Erythroblast (primary cell): ENCODE data around the gene FOXA1.
"Not testable (repeated sequence)": the region's sequence is repeated elsewhere in the genome, so short reads cannot be mapped to it uniquely, and the experiment has no call there.

Source experiments
- DNase-seq, 2 experiments: peaks; one replicate each; lab custom pipeline; 2025; lab: John Stamatoyannopoulos, UW
- GATA1 ChIP-seq: IDR thresholded peaks from 2 replicates; pipeline ENCODE4 v1.6.1; 2011; ENCODE audit warnings: low read depth, mild to moderate bottlenecking, control low read depth, low read length, moderate library complexity
- POLR2A ChIP-seq: IDR thresholded peaks from 2 replicates; pipeline ENCODE4 v1.6.1; 2011; ENCODE audit warnings: mild to moderate bottlenecking, low read length

The FOXA1 gene

GRCh38 chr14:37579274-37579673 lies 15.8 kb downstream of the FOXA1 start:
- DNase-seq: no peak
- TF ChIP-seq GATA1 (no peak), POLR2A (no peak)

DNA sequence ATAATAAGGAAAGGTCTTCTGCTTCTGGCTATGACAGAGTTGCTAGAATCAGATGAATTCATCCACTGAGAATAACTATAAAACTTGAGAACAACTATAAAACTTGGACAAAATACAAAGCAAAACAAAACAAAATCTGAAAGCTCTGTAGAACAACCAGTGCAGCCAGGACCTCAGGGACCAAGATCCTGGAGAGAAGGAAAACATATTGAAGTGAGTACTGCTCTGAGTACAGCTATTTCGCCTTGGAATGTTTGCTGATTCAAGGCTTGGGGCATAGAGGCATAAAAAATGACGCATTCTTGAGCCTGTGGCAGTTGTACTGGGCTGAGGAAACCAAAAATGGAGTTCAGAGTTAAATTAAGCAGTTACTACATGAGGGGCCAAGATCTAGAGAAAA lies 21.7 kb downstream of the FOXA1 start:
- TF ChIP-seq POLR2A (no peak), GATA1 (no peak)
- DNase-seq: no peak

GRCh38 chr14:37571391-37571790 lies 23.7 kb downstream of the FOXA1 start:
- DNase-seq: no peak

GRCh38 chr14:37569729-37570128 lies 25.3 kb downstream of the FOXA1 start:
- no peak for DNase-seq
- TF ChIP-seq GATA1 (no peak), POLR2A (no peak)

More at GRCh38 chr14:37571391-37571790, 23.7 kb downstream of the FOXA1 start:
- TF ChIP-seq POLR2A (no peak), GATA1 (no peak)

GRCh38 chr14:37566811-37567371 lies 28.2 kb downstream of the FOXA1 start:
- no peak for DNase-seq
- TF ChIP-seq POLR2A: no peak
- TF ChIP-seq GATA1: no peak

DNA sequence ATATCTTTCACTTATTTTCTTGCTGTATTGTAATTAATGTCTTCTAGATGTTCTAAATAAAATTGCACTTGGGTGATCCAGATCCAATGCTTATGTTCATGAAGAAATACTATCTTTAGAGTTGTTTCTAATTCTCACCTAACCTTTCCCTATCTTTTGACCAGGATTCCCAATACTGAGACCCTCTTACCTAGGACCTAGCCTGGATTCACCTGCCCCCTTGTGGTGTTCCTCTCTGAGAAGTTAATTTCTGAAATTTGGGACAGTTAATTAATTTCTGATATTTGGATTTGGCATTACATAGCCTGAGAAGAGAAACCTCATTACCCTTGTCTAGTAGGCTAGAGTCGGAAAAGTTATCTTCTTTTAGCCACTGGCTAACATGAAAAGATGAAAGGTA lies 29.5 kb downstream of the FOXA1 start:
- DNase-seq: no peak

DNA sequence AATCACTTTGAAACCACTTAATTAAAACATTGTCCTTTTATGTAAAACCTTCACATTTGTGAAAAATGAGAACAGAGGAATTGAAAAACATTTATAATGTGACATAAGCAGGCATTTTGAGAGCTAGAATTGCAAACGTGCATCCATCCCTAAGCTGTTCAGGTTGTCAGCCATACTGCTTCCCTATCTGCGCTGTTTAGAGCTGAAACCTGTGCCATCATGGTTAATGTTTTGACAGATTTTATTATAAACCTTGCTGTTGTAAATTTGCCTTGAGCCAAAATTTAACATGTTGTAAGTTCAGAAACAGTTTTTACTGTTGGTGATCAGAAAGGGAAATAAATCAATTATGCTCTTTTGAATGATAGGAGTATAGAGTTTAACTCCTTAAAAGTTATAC lies 31.9 kb downstream of the FOXA1 start:
- TF ChIP-seq POLR2A (no peak), GATA1 (no peak)

More for the DNA sequence above, 29.5 kb downstream of the FOXA1 start:
- no peak for TF ChIP-seq GATA1
- no peak for TF ChIP-seq POLR2A

DNA sequence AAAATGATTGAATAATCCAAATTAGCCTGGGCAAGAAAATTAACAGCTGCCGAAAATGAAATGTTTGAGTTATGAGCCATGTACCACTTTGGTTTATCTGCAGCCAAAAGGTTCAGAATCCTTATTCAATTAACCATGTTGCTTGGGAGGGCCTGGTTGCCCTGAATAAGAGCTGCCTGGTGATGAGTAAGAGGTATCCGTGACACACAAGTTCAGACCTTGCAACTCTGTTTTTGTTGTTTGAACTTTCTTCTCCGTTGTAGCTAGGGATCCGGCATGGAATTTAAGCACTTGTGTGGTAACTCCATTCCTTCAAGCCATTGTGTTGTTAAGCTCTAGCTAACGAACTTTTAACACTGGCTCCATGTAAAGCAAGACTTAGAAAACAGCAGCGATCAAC lies 35.7 kb downstream of the FOXA1 start:
- no peak for DNase-seq
- TF ChIP-seq POLR2A (no peak), GATA1 (no peak)

More for the DNA sequence above, 31.9 kb downstream of the FOXA1 start:
- no peak for DNase-seq

DNA sequence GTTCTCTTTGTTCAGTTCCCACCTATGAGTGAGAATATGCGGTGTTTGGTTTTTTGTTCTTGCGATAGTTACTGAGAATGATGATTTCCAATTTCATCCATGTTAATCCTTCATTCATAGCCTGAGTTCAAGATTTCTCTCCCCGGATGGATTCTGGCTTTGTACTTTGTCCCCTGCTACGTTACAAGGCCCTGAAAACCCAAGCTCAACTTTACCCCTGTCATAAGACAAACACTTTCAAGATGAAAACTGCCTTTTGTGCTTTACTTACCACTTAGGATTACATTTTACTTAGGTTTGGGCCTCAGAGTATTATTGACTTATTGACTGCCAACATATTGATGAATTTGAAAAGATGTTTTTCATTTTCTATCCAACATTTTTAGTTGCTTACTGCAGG lies 36.3 kb downstream of the FOXA1 start:
- no peak for TF ChIP-seq POLR2A
- no peak for DNase-seq

DNA sequence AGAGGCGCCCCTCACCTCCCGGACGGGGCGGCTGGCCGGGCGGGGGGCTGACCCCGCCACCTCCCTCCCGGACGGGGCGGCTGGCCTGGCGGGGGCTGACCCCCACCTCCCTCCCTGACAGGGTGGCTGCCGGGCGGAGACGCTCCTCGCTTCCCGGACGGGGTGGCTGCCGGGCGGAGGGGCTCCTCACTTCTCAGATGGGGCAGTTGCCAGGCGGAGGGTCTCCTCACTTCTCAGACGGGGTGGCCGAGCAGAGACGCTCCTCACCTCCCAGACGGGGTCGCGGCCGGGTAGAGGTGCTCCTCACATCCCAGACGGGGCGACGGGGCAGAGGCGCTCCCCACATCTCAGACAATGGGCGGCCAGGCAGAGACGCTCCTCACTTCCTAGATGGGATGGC lies 39.5 kb downstream of the FOXA1 start:
- not testable (repeated sequence) for DNase-seq

DNA sequence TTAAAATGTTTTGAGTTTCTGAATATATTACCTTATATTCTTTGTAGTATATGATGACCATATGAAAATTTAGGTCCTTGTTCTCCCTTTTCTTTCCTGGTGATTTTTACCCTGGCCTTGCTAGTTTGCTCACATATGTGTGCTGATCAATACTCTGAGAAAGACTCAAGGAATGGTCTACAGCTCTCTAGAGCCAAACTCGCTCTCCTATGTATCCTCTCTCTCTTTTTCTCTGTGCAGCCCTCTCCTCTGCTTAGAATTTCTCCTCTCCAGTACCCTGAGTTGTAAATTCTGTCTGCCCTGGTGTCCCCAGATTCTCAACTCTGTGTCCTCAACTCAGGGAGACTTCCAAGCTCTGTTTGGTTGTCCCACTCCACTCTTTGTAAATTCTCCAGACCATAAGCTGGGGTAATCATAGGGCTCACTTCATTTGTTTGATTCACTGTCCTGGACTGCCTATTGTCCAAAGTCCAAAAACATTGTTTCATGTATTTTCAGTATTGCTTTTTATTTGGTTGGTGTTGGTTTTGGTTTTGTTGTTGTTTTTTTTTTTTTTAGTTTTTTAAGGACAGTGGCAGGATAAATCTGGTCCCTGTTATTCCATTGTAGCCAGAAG lies 41.0 kb downstream of the FOXA1 start:
- no peak for DNase-seq
- no peak for TF ChIP-seq GATA1
- no peak for TF ChIP-seq POLR2A

DNA sequence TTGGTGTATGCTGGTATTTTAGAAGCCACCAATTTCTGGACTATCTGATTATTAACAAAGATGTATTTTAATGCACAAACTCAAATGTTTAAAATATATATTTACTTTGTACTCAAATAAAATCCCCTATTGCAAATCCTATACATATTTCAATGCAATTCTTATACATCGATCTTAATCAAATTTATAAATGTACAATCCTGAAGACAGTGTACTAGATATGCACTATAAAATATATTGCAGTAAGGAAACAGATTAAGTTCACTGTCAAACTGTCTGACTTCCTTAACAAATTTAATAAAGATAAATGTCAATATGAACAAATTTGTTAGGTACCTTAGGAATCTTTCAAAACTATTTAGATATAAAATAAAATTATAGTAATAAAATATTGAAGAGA lies 43.9 kb downstream of the FOXA1 start:
- no peak for TF ChIP-seq POLR2A
- no peak for TF ChIP-seq GATA1
- no peak for DNase-seq

- DNase-seq: no peak
- no peak for TF ChIP-seq GATA1
- no peak for TF ChIP-seq POLR2A
Observed at GRCh38 chr14:37550511-37550910, 44.5 kb downstream of the FOXA1 start.

DNA sequence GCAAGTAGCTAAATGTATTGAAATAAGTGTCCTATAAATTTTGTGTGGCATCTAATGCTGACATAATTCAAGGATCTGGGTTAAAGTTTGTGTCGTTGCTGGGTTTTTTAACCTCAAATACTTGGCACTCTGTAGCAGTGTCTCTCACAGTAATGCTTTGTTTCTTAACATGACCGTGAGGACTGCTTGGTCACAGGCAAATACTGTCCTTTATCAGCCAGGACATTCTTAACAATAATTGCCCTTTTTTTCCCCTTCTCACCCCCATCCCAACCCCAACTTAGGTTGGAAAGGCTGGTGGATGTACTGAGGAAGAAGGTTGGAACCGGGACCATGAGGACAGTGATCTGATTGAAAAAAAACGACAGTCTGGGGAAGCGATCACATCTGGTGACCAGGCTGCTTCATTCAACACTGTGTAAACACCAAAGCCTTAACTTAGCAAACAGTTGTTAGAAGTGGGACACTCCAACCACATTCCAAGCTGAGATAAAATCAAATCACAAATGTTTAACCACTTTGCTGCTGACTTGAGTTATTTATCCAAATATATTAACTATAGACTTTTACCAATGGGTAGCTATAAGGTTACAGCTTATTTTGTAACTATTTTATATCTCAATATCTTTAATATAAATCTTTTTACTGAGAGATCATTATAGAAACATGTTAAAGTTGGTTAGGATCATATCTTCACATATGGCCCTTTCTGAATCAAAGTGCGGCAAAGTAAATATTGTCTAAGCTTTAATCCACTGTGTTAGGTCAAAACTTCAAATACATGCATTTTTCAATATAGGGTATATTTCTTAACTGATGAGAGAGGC lies 48.2 kb downstream of the FOXA1 start:
- no peak for TF ChIP-seq POLR2A
- no peak for TF ChIP-seq GATA1
- no peak for DNase-seq

GRCh38 chr14:37545174-37545573 lies 49.9 kb downstream of the FOXA1 start:
- DNase-seq: no peak
- no peak for TF ChIP-seq GATA1
- TF ChIP-seq POLR2A: no peak
